ENCODE data around the gene CBFA2T2.
"Not testable (repeated sequence)": the region's sequence is repeated elsewhere in the genome, so short reads cannot be mapped to it uniquely, and the experiment has no call there.

The CBFA2T2 gene

DNA sequence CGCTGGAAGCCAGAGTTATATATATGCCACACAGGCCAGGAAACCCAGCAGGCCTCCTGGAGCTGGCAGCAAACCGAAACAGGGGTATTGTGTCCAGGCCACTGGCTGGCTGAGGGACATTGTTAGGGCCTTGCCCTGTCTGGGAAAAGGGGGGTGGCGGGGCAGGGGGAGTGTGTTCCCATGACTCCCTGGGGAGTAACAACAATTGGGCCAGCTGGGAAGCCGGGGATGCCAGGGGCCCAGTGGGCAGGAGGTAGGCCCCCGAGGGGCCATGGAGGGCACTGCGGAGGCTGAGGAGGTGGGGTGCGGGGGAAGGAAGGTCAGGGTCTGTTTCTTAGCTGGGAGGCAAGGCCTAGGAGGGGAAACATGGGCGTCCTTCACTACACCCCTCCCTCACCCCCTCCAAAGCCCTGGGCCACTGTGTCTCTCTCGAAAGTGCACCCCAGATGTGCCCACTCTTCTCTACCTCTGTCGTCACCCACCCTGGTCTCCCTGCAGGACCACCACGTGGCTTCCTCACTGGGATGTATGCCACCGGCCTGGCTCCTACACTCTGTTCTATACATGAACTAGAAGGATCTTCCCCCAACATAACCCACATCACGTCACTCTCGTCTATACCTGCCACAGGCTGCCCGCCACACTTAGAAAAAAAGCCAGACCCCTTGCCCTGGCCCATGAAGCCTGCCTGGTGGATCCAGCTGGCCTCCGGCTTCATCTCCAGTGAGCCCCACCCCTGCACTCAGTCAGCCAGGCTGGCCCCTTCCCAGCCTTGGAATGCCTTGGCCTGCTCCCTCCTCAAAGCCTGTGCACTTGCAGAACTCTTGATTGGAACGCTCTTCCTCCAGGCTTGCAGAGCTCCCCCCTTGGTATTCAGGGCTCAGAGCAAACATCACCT is 204.1 kb downstream of the CBFA2T2 start:
- peak in 46 of 51 donors; percentile 18 to 88 (median 67) for DNase-seq

DNA sequence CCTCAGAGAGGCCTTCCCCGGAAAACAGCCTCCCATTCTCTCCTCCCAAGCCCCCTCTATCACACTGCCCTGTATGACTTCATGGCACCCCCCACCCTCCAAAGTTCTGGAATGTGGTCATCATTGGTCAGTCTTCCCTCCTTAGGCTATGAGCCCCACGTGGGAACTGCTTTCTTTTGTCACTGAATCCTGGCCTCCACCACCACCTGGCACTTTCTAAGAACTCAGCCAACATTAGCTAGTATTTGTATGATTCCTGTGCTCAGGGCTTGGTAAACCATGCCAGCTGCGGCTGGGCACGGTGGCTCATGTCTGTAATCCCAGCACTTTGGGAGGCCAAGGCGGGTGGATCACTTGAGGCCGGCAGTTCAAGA is 204.7 kb downstream of the CBFA2T2 start:
- peak in 6 of 51 donors; percentile 32 to 55 (median 50) for DNase-seq

DNA sequence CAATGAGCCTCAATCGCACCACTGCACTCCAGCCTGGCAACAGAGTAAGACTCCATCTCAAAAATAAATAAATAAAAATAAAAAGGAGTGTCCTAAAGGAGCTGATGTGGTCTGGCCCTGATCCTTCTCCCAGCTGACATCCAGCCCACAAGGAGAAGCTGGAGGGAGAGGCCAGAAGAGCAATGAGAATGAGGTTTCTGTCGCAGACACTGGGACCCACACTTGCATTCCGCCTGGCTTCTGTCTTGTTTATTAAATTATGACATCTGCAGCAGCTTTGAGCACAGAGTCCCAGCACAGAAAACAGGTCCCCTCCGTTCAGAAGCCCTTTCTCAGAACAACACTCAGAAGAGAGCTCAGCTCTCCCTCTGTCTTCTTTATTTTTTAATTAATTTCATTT is 206.6 kb downstream of the CBFA2T2 start:
- no peak for DNase-seq

DNA sequence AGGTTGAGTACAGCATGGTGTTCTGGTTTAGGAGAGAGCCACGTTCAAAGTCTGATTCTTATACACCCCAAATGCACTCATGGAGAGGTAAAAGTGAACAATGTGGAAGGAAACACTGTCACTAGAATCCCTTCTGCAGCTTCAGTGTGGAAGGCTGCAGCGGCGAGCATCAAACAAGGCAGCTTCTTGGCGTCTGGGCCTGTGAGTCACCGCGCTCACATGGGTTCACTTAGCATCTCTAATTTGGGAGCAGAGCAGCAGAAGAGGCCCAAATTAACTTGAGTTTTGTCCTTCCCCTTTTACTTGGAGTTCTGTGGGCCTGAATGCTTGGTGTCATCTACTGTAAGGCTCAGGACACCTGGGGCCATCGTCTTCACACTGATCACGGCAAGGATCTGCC is 207.2 kb downstream of the CBFA2T2 start:
- peak in 20 of 51 donors; percentile 9 to 72 (median 24) for DNase-seq

DNA sequence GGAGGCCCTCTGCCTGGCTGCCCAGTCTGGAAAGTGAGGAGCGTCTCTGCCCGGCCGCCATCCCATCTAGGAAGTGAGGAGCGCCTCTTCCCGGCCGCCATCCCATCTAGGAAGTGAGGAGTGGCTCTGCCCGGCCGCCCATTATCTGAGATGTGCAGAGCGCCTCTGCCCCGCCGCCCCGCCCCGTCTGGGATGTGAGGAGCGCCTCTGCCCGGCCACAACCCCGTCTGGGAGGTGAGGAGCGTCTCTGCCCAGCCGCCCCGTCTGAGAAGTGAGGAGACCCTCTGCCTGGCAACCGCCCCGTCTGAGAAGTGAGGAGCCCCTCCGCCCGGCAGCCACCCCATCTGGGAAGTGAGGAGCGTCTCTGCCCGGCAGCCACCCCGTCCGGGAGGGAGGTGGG is 209.1 kb downstream of the CBFA2T2 start:
- not testable (repeated sequence) for DNase-seq

Measured in hypothalamus (tissue), 51 donors.